HepG2 (cell line): ENCODE measurements around the gene PSMB10. TPM values are rescaled to one million over a fixed set of nuclear protein-coding genes. Genes with fewer than 3 reads are reported as not detected.

ENCODE experiments used
- ATF2 ChIP-seq: sonication (generic); formaldehyde crosslinking; IDR thresholded peaks from 2 replicates; pipeline ENCODE4 v1.4.0; 2020; ENCODE audit warnings: missing genetic modification reagents
- CCAR2 ChIP-seq: fragments of 200-400 bp; formaldehyde crosslinking; optimal IDR thresholded peaks from 2 replicates; pipeline ENCODE3; 2018; ENCODE audit warnings: low read depth, mild to moderate bottlenecking, low read length, moderate library complexity
- DMTF1 ChIP-seq: sonication (generic); formaldehyde crosslinking; IDR thresholded peaks from 2 replicates; pipeline ENCODE4 v1.4.0; 2020; ENCODE audit warnings: mild to moderate bottlenecking, missing genetic modification reagents
- E2F1 ChIP-seq: sonication (generic); formaldehyde crosslinking; IDR thresholded peaks from 2 replicates; pipeline ENCODE4 v1.5.0; 2020; ENCODE audit warnings: missing genetic modification reagents
- GABPB1 ChIP-seq: IDR thresholded peaks from 2 replicates; pipeline ENCODE4 v1.6.1; 2016; ENCODE audit warnings: mild to moderate bottlenecking, missing genetic modification reagents, moderate library complexity, missing compliant biosample characterization
- MAZ ChIP-seq, 2 experiments: sonication (generic) in 1 of 2; formaldehyde crosslinking in 1 of 2; IDR thresholded peaks; 2 replicates each; pipeline versions ENCODE4 v1.5.0 to v1.6.1; 2012 to 2020; ENCODE audit warnings: low read depth in 2 of 2, mild to moderate bottlenecking in 2 of 2, borderline replicate concordance in 1 of 2, improper control_type of control experiment in 1 of 2, low read length in 1 of 2, missing genetic modification reagents in 1 of 2, moderate library complexity in 1 of 2
- MTA1 ChIP-seq: sonication (generic); formaldehyde crosslinking; IDR thresholded peaks from 2 replicates; pipeline ENCODE4 v1.4.0; 2020; ENCODE audit warnings: missing genetic modification reagents, mild to moderate bottlenecking, borderline replicate concordance
- NCOA2 ChIP-seq: sonication (generic); formaldehyde crosslinking; IDR thresholded peaks from 2 replicates; pipeline ENCODE4 v1.8.0; 2022; ENCODE audit warnings: inconsistent platforms
- SAFB2 ChIP-seq: sonication (generic); formaldehyde crosslinking; IDR thresholded peaks from 2 replicates; pipeline ENCODE4 v1.5.1; 2020; ENCODE audit warnings: missing genetic modification reagents, low read depth, mild to moderate bottlenecking, borderline replicate concordance
- THAP7 ChIP-seq: sonication (generic); formaldehyde crosslinking; IDR thresholded peaks from 2 replicates; pipeline ENCODE4 v1.8.1; 2023; ENCODE audit warnings: mild to moderate bottlenecking, missing genetic modification reagents
- ZBTB14 ChIP-seq: sonication (generic); formaldehyde crosslinking; IDR thresholded peaks from 2 replicates; pipeline ENCODE4 v1.4.0; 2020; ENCODE audit warnings: missing genetic modification reagents
- ZBTB7A ChIP-seq: sonication (generic); formaldehyde crosslinking; IDR thresholded peaks from 2 replicates; pipeline ENCODE4 v1.8.0; 2022; ENCODE audit warnings: mild to moderate bottlenecking, missing genetic modification reagents
- ZNF33B ChIP-seq: sonication (generic); formaldehyde crosslinking; IDR thresholded peaks from 2 replicates; pipeline ENCODE4 v1.5.1; 2020; ENCODE audit warnings: mild to moderate bottlenecking, missing genetic modification reagents
- polyA plus RNA-seq, 8 experiments: library from polyadenylated mRNA; depleted of rRNA in 3 of 8; stranded (reverse) in 7 of 8; unstranded in 1 of 8; fragments of >200 nt; fragmentation: Illumina TruSeq in 4 of 8; extraction: Trizol in 4 of 8; gene quantifications; 2 replicates each; pipeline versions ENCODE4 v1.2.1 to v1.2.3, GENCODE V29; 2011 to 2016; ENCODE audit warnings: low read depth in 4 of 8, missing spikeins in 1 of 8, mixed read lengths in 1 of 8; ENCODE audit not compliant: insufficient read depth in 1 of 8
- total RNA-seq, 5 experiments: library from RNA; depleted of rRNA; stranded (reverse); fragments of >200 nt; fragmentation: Illumina TruSeq; extraction: Trizol; gene quantifications; 2 replicates each; pipeline ENCODE4 v1.2.3, GENCODE V29; 2016; ENCODE audit warnings: low read depth in 1 of 5
- TF ChIP-seq, protein P1 (sequence below): sonication (generic); formaldehyde crosslinking; IDR thresholded peaks from 2 replicates; pipeline ENCODE4 v1.5.0; 2020; ENCODE audit warnings: mild to moderate bottlenecking, missing genetic modification reagents
- TF ChIP-seq, protein P2 (sequence below): sonication (generic); formaldehyde crosslinking; IDR thresholded peaks from 2 replicates; pipeline ENCODE4 v1.8.1; 2023; ENCODE audit warnings: mild to moderate bottlenecking, inconsistent platforms, moderate library complexity, missing genetic modification reagents, borderline replicate concordance

Gene PSMB10
- total and polyA plus RNA-seq, 2 of the 13 experiments (the other 11 are each of a cell fraction or from before 2014, with no cell fraction given): 12.7 to 65.9 TPM

- no peak for TF ChIP-seq DMTF1 (CRISPR knock-in tag)
- peak; percentile 64 for TF ChIP-seq NCOA2
- TF ChIP-seq E2F1: 0 out of 2 replicates have a peak, but pooled peaks have one; percentile 44
- TF ChIP-seq THAP7 (CRISPR knock-in tag): peak; percentile 64; the same call in 1 of the 2 replicates
- TF ChIP-seq ZBTB14 (CRISPR knock-in tag): no peak
- peak; percentile 50 for TF ChIP-seq MAZ (IDR thresholded peaks at IDR 0.05; ENCODE audit: borderline replicate concordance, low read depth, low read length)
- TF ChIP-seq MAZ (CRISPR knock-in tag; IDR thresholded peaks at IDR 0.05; ENCODE audit: low read depth): peak; percentile 88
- no peak for TF ChIP-seq CCAR2
- TF ChIP-seq, protein P1, sequence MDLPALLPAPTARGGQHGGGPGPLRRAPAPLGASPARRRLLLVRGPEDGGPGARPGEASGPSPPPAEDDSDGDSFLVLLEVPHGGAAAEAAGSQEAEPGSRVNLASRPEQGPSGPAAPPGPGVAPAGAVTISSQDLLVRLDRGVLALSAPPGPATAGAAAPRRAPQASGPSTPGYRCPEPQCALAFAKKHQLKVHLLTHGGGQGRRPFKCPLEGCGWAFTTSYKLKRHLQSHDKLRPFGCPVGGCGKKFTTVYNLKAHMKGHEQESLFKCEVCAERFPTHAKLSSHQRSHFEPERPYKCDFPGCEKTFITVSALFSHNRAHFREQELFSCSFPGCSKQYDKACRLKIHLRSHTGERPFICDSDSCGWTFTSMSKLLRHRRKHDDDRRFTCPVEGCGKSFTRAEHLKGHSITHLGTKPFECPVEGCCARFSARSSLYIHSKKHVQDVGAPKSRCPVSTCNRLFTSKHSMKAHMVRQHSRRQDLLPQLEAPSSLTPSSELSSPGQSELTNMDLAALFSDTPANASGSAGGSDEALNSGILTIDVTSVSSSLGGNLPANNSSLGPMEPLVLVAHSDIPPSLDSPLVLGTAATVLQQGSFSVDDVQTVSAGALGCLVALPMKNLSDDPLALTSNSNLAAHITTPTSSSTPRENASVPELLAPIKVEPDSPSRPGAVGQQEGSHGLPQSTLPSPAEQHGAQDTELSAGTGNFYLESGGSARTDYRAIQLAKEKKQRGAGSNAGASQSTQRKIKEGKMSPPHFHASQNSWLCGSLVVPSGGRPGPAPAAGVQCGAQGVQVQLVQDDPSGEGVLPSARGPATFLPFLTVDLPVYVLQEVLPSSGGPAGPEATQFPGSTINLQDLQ: no peak
- TF ChIP-seq ZBTB7A (CRISPR knock-in tag): peak; percentile 7; the same call in 1 of the 2 replicates
- TF ChIP-seq, protein P2, sequence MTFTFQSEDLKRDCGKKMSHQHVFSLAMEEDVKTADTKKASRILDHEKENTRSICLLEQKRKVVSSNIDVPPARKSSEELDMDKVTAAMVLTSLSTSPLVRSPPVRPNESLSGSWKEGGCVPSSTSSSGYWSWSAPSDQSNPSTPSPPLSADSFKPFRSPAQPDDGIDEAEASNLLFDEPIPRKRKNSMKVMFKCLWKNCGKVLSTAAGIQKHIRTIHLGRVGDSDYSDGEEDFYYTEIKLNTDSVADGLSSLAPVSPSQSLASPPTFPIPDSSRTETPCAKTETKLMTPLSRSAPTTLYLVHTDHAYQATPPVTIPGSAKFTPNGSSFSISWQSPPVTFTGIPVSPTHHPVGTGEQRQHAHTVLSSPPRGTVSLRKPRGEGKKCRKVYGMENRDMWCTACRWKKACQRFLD (CRISPR knock-in tag): peak; percentile 20
- TF ChIP-seq ZNF33B (CRISPR knock-in tag): peak; percentile 88; the same call in 1 of the 2 replicates
- TF ChIP-seq GABPB1: peak; percentile 68
- peak; percentile 33; the same call in 1 of the 2 replicates for TF ChIP-seq SAFB2 (CRISPR knock-in tag)
- peak; percentile 61; the same call in 1 of the 2 replicates for TF ChIP-seq ATF2 (CRISPR knock-in tag)
- peak; percentile 14; the same call in 1 of the 2 replicates for TF ChIP-seq MTA1
Observed at GRCh38 chr16:67943619-67944504, 7.2 kb upstream of the PSMB10 start, which contains the start of gene LCAT (continued).
